K562 (cell line): ENCODE measurements around the gene ACYP2. TPM values are rescaled to one million over a fixed set of nuclear protein-coding genes. Genes with fewer than 3 reads are reported as not detected.
A peak's percentile ranks its signal among the peaks of the same experiment; 100 is the strongest.

Experiments
- CBFA2T2 ChIP-seq: fragments of 450-650 bp; conservative IDR thresholded peaks from 2 replicates; pipeline ENCODE4 v1.6.1; 2017; ENCODE audit warnings: mild to moderate bottlenecking
- CBFA2T3 ChIP-seq: fragments of 450-650 bp; IDR thresholded peaks from 2 replicates; pipeline ENCODE4 v1.6.1; 2017
- CBFB ChIP-seq: sonication (generic); formaldehyde crosslinking; IDR thresholded peaks from 2 replicates; pipeline ENCODE4 v1.4.0; 2020; ENCODE audit warnings: mild to moderate bottlenecking, missing genetic modification reagents
- CXXC5 ChIP-seq: fragments of 250-450 bp; sonication (Bioruptor Pico); IDR thresholded peaks from 2 replicates; pipeline ENCODE4 v1.8.0; 2022; ENCODE audit warnings: inconsistent platforms, mild to moderate bottlenecking, moderate library complexity
- E2F1 ChIP-seq: sonication (generic); formaldehyde crosslinking; IDR thresholded peaks from 2 replicates; pipeline ENCODE4 v1.8.1; 2023; ENCODE audit warnings: mild to moderate bottlenecking, missing genetic modification reagents, moderate library complexity
- EWSR1 ChIP-seq: fragments of 450-650 bp; IDR thresholded peaks from 2 replicates; pipeline ENCODE4 v1.6.1; 2018; ENCODE audit warnings: borderline replicate concordance, mild to moderate bottlenecking, low read depth, moderate library complexity; ENCODE audit not compliant: partially characterized antibody
- HMGXB4 ChIP-seq: sonication (generic); formaldehyde crosslinking; IDR thresholded peaks from 2 replicates; pipeline ENCODE4 v1.8.1; 2023; ENCODE audit warnings: mild to moderate bottlenecking, missing genetic modification reagents
- HNRNPUL1 ChIP-seq: fragments of 200-400 bp; formaldehyde crosslinking; IDR thresholded peaks from 2 replicates; pipeline ENCODE4 v1.6.1; 2017; ENCODE audit warnings: low read length
- MAZ ChIP-seq, 2 experiments: fragments of 450-650 bp in 1 of 2; sonication (generic) in 1 of 2; formaldehyde crosslinking; IDR thresholded peaks in 1 of 2; conservative IDR thresholded peaks in 1 of 2; 2 replicates each; pipeline versions ENCODE4 v1.4.0 to v1.5.0; 2020; ENCODE audit warnings: mild to moderate bottlenecking in 1 of 2, missing genetic modification reagents in 1 of 2
- MTA2 ChIP-seq: fragments of 450-650 bp; IDR thresholded peaks from 2 replicates; pipeline ENCODE4 v1.6.1; 2016; ENCODE audit warnings: low read depth
- NCOA2 ChIP-seq, 2 experiments: fragments of 450-650 bp; IDR thresholded peaks; 2 replicates each; pipeline ENCODE4 v1.6.1; 2018; ENCODE audit warnings: mild to moderate bottlenecking in 2 of 2, moderate library complexity in 1 of 2; ENCODE audit not compliant: partially characterized antibody in 2 of 2
- NFATC3 ChIP-seq: fragments of 450-650 bp; IDR thresholded peaks from 2 replicates; pipeline ENCODE4 v1.6.1; 2017; ENCODE audit warnings: mild to moderate bottlenecking
- NFRKB ChIP-seq: fragments of 450-650 bp; IDR thresholded peaks from 2 replicates; pipeline ENCODE4 v1.6.1; 2016; ENCODE audit warnings: low read depth
- PRMT5 ChIP-seq: sonication (generic); formaldehyde crosslinking; IDR thresholded peaks from 2 replicates; pipeline ENCODE4 v1.5.0; 2020; ENCODE audit warnings: missing genetic modification reagents
- RBFOX2 ChIP-seq: fragments of 200-400 bp; formaldehyde crosslinking; IDR thresholded peaks from 2 replicates; pipeline ENCODE4 v1.6.1; 2017; ENCODE audit warnings: low read depth, mild to moderate bottlenecking, low read length, moderate library complexity
- RBM25 ChIP-seq: fragments of 200-400 bp; formaldehyde crosslinking; IDR thresholded peaks from 2 replicates; pipeline ENCODE4 v1.6.1; 2018; ENCODE audit warnings: low read length, low read depth, moderate library complexity; ENCODE audit not compliant: severe bottlenecking
- SNAPC5 ChIP-seq: fragments of 250-450 bp; sonication (Bioruptor Pico); IDR thresholded peaks from 2 replicates; pipeline ENCODE4 v1.8.0; 2021; ENCODE audit warnings: moderate library complexity, mild to moderate bottlenecking, inconsistent platforms
- TBL1XR1 ChIP-seq, 2 experiments: IDR thresholded peaks; 2 replicates each; pipeline ENCODE4 v1.6.1; 2012; ENCODE audit warnings: improper control_type of control experiment in 2 of 2, low read length in 2 of 2, mild to moderate bottlenecking in 1 of 2
- ZBTB1 ChIP-seq: sonication (generic); formaldehyde crosslinking; IDR thresholded peaks from 2 replicates; pipeline ENCODE4 v1.8.1; 2023; ENCODE audit warnings: missing genetic modification reagents, low read depth, mild to moderate bottlenecking, borderline replicate concordance
- ZBTB9 ChIP-seq: fragments of 450-650 bp; formaldehyde crosslinking; IDR thresholded peaks from 2 replicates; pipeline ENCODE4 v1.4.0; 2020; ENCODE audit warnings: mild to moderate bottlenecking, moderate library complexity
- ZKSCAN8 ChIP-seq: fragments of 200-800 bp; sonication (Bioruptor generic); IDR thresholded peaks from 2 replicates; pipeline ENCODE4 v1.6.1; 2016; ENCODE audit warnings: missing genetic modification characterization, missing compliant biosample characterization
- ZNF274 ChIP-seq: IDR thresholded peaks from 2 replicates; pipeline ENCODE4 v1.6.1; 2011; ENCODE audit warnings: low read depth, mild to moderate bottlenecking, low read length, moderate library complexity, borderline replicate concordance
- polyA plus RNA-seq, 8 experiments: library from polyadenylated mRNA; depleted of rRNA in 4 of 8; stranded (reverse) in 5 of 8; unstranded in 3 of 8; fragments of >200 nt; fragmentation: Nextera tagmentation in 2 of 8; fragmentation: Illumina TruSeq in 1 of 8; extraction: Ambion mirVana in 2 of 8; extraction: Trizol in 1 of 8; gene quantifications; 2 replicates each; pipeline versions ENCODE4 v1.2.1 to v1.2.3, GENCODE V29; 2011 to 2014; ENCODE audit warnings: inconsistent platforms in 1 of 8, missing spikeins in 1 of 8
- total RNA-seq, 7 experiments: library from RNA; depleted of rRNA in 6 of 7; stranded (reverse); fragments of >200 nt in 6 of 7; fragmentation: Illumina TruSeq in 2 of 7; extraction: Trizol in 2 of 7; gene quantifications; 2 replicates each; pipeline versions ENCODE4 v1.2.1 to v1.2.3, GENCODE V29; 2011 to 2021; ENCODE audit warnings: low replicate concordance in 1 of 7

ACYP2 gene
- total and polyA plus RNA-seq, 9 of the 15 experiments (the other 6 are each of a cell fraction or from before 2014, with no cell fraction given) = 1.0 to 4.1 (median 2.0) TPM

- TF ChIP-seq E2F1 (CRISPR knock-in tag) (no peak), ZNF274 (no peak), ZBTB1 (no peak), RBFOX2 (no peak), HMGXB4 (CRISPR knock-in tag) (no peak), RBM25 (no peak), TBL1XR1 (IDR thresholded peaks at IDR 0.05; ENCODE audit: low read length in 2 of 2) (peak in 1 of 2 experiments; percentile 40; a peak in 1 of 4 replicates), NFRKB (0 out of 2 replicates have a peak, but pooled peaks have one; percentile 16), HNRNPUL1 (no peak), ZBTB9 (CRISPR knock-in tag) (no peak), PRMT5 (CRISPR knock-in tag) (no peak), CBFB (CRISPR knock-in tag) (no peak), NCOA2 (IDR thresholded peaks at IDR 0.05; ENCODE audit: partially characterized antibody in 2 of 2) (no peak), CBFA2T3 (peak; percentile 74), CBFA2T2 (peak; percentile 58), MTA2 (0 out of 2 replicates have a peak, but pooled peaks have one; percentile 29), EWSR1 (no peak), ZKSCAN8 (CRISPR knock-in tag) (no peak), SNAPC5 (CRISPR knock-in tag) (no peak), MAZ (CRISPR knock-in tag; conservative IDR thresholded peaks at IDR 0.05 in 1 of 2, IDR thresholded peaks at IDR 0.05 in 1 of 2) (no peak), CXXC5 (0 out of 2 replicates have a peak, but pooled peaks have one; percentile 39), NFATC3 (no peak)
These were observed 38.8 kb upstream of the ACYP2 start (continued) for GRCh38 chr2:54076586-54076985.
